MM.1S (cell line): ENCODE measurements around the gene CTAGE9.
"Not testable (repeated sequence)": the region's sequence is repeated elsewhere in the genome, so short reads cannot be mapped to it uniquely, and the experiment has no call there.

Experiments used
- EZH2 ChIP-seq: fragments of 300-600 bp; sonication (generic); optimal IDR thresholded peaks from 2 replicates; pipeline ENCODE3; 2017; ENCODE audit warnings: low read depth, mild to moderate bottlenecking, antibody characterized with exemption, low read length, mixed read lengths
- EZH2phosphoT487 ChIP-seq: fragments of 300-600 bp; sonication (generic); IDR thresholded peaks from 2 replicates; pipeline ENCODE4 v1.6.1; 2018; ENCODE audit warnings: antibody characterized with exemption, low read length
- TF ChIP-seq, protein P1 (sequence below): fragments of 300-600 bp; sonication (generic); IDR thresholded peaks from 2 replicates; pipeline ENCODE4 v1.5.1; 2016; ENCODE audit warnings: antibody characterized with exemption, low read length, mixed read lengths

- TF ChIP-seq, protein P1, sequence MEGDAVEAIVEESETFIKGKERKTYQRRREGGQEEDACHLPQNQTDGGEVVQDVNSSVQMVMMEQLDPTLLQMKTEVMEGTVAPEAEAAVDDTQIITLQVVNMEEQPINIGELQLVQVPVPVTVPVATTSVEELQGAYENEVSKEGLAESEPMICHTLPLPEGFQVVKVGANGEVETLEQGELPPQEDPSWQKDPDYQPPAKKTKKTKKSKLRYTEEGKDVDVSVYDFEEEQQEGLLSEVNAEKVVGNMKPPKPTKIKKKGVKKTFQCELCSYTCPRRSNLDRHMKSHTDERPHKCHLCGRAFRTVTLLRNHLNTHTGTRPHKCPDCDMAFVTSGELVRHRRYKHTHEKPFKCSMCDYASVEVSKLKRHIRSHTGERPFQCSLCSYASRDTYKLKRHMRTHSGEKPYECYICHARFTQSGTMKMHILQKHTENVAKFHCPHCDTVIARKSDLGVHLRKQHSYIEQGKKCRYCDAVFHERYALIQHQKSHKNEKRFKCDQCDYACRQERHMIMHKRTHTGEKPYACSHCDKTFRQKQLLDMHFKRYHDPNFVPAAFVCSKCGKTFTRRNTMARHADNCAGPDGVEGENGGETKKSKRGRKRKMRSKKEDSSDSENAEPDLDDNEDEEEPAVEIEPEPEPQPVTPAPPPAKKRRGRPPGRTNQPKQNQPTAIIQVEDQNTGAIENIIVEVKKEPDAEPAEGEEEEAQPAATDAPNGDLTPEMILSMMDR: not testable (repeated sequence)
- TF ChIP-seq EZH2, EZH2phosphoT487: not testable (repeated sequence)
Observed at GRCh38 chr6:131700851-131701250, 10.0 kb downstream of the CTAGE9 start.
